ENCODE data around the gene BEAN1.

BEAN1 gene

GRCh38 chr16:66386629-66387622 is 40.2 kb upstream of the BEAN1 start:
- Histone ChIP-seq H3K27me3 (no peaks in the 10 kb centered on the region), H3K4me1 (no peaks in the 10 kb centered on the region), H3K9me3 (no peaks in the 10 kb centered on the region), H3K4me3 (ENCODE audit: low read depth, low read length) (no peak overlapping the region), H3K36me3 (no peaks in the 10 kb centered on the region)
- TF ChIP-seq CTCF (IDR thresholded peaks at IDR 0.05; ENCODE audit: low read depth, low read length) = no peak
- DNase-seq = peak; percentile 1

GRCh38 chr16:66387817-66388332 is 39.2 kb upstream of the BEAN1 start:
- Histone ChIP-seq H3K36me3 (no peaks in the 10 kb centered on the region), H3K9me3 (no peaks in the 10 kb centered on the region)
- no peak for TF ChIP-seq CTCF (IDR thresholded peaks at IDR 0.05; ENCODE audit: low read depth, low read length)

GRCh38 chr16:66388350-66389139 is 38.5 kb upstream of the BEAN1 start:
- DNase-seq = peak; percentile 0
- H3K36me3 ChIP-seq = no peaks in the 10 kb centered on the region
- H3K27me3 ChIP-seq = no peaks in the 10 kb centered on the region
- no peak for TF ChIP-seq CTCF (IDR thresholded peaks at IDR 0.05; ENCODE audit: low read depth, low read length)
- H3K4me3 ChIP-seq (ENCODE audit: low read depth, low read length) = no peak overlapping the region
- H3K4me1 ChIP-seq = no peaks in the 10 kb centered on the region
- no peaks in the 10 kb centered on the region for H3K9me3 ChIP-seq

More at GRCh38 chr16:66387817-66388332, 39.2 kb upstream of the BEAN1 start:
- no peaks in the 10 kb centered on the region for H3K27me3 ChIP-seq
- no peak overlapping the region for H3K4me3 ChIP-seq (ENCODE audit: low read depth, low read length)
- peak; percentile 1 for DNase-seq
- H3K4me1 ChIP-seq = no peaks in the 10 kb centered on the region

- no peaks in the 10 kb centered on the region for H3K27me3 ChIP-seq
- H3K4me3 ChIP-seq (ENCODE audit: low read depth, low read length) = no peak overlapping the region
- no peak for DNase-seq
- no peaks in the 10 kb centered on the region for H3K4me1 ChIP-seq
- no peak for TF ChIP-seq CTCF (IDR thresholded peaks at IDR 0.05; ENCODE audit: low read depth, low read length)
- H3K9me3 ChIP-seq = no peaks in the 10 kb centered on the region
- H3K36me3 ChIP-seq = no peaks in the 10 kb centered on the region
Measured at GRCh38 chr16:66389256-66390176, 37.6 kb upstream of the BEAN1 start.

- DNase-seq = no peak
- Histone ChIP-seq H3K4me1 (no peaks in the 10 kb centered on the region), H3K4me3 (ENCODE audit: low read depth, low read length) (no peak overlapping the region), H3K9me3 (no peaks in the 10 kb centered on the region), H3K36me3 (no peaks in the 10 kb centered on the region), H3K27me3 (no peaks in the 10 kb centered on the region)
- TF ChIP-seq CTCF (IDR thresholded peaks at IDR 0.05; ENCODE audit: low read depth, low read length) = no peak
Measured at GRCh38 chr16:66390346-66391108, 36.6 kb upstream of the BEAN1 start.
